ENCODE data around the gene CERS2. TPM values are rescaled to one million over a fixed set of nuclear protein-coding genes. Genes with fewer than 3 reads are reported as not detected.

CERS2 gene
- total RNA-seq, 2 experiments from 2014 or later, result 129 to 132 TPM

- TF ChIP-seq CTCF (IDR thresholded peaks at IDR 0.05), result no peak
- POLR2A ChIA-PET, result interaction anchor here (1.0 kb wide), 1 partner anchor 11 kb away, joined by 4 read pairs; the partner anchor contains the start of gene MINDY1
- no peak for DNase-seq
- no peak for ATAC-seq
- no peak overlapping the region for H3K4me3 Mint-ChIP-seq
- H3K9me3 Mint-ChIP-seq, result no peaks in the 10 kb centered on the region
- H3K36me3 Mint-ChIP-seq (ENCODE audit: low read depth), result no peaks in the 10 kb centered on the region
- no peaks in the 10 kb centered on the region for H3K27me3 Mint-ChIP-seq
- peaks cover 11% of the 10 kb centered on the region for H3K4me1 Mint-ChIP-seq (ENCODE audit: low read depth)
- CTCF ChIA-PET, result interaction anchor here (0.8 to 7.7 kb wide), 29 partner anchors 10 to 450 kb away, joined by 3 to 103 read pairs (median 4); partner anchors contain the start of genes ANXA9, CTSK, GOLPH3L and MINDY1
- intact Hi-C loops (cut with micrococcal nuclease), result no loop called here
- no peak overlapping the region for H3K27ac Mint-ChIP-seq
These were observed 20.8 kb upstream of the CERS2 start for GRCh38 chr1:150995460-150995859.

GRCh38 chr1:150994248-150994647 is 19.6 kb upstream of the CERS2 start:
- H3K27ac Mint-ChIP-seq, result no peak overlapping the region
- H3K4me3 Mint-ChIP-seq, result no peak overlapping the region
- ATAC-seq (no peak), DNase-seq (no peak)
- H3K9me3 Mint-ChIP-seq, result no peaks in the 10 kb centered on the region
- CTCF ChIA-PET, result interaction anchor here (1.8 to 7.7 kb wide), 6 partner anchors 8 to 105 kb away, joined by 6 to 103 read pairs (median 27); partner anchors contain the start of genes ANXA9 and MINDY1
- H3K27me3 Mint-ChIP-seq, result no peaks in the 10 kb centered on the region
- H3K4me1 Mint-ChIP-seq (ENCODE audit: low read depth), result peaks cover 4% of the 10 kb centered on the region
- intact Hi-C loops (cut with micrococcal nuclease), result no loop called here
- H3K36me3 Mint-ChIP-seq (ENCODE audit: low read depth), result no peaks in the 10 kb centered on the region
- POLR2A ChIA-PET, result interaction anchor here (0.8 to 1.0 kb wide), 2 partner anchors 10 to 12 kb away, joined by 3 to 4 read pairs; partner anchors contain the start of gene MINDY1
- TF ChIP-seq CTCF (IDR thresholded peaks at IDR 0.05), result no peak

GRCh38 chr1:150992626-150993025 is 18.0 kb upstream of the CERS2 start:
- ATAC-seq, result no peak
- intact Hi-C loops (cut with micrococcal nuclease), result no loop called here
- ChIA-PET CTCF (interaction anchor here (7.7 kb wide), 1 partner anchor 13 kb away, joined by 103 read pairs; the partner anchor contains the start of gene ANXA9), POLR2A (interaction anchor here (0.8 kb wide), 1 partner anchor 17 kb away, joined by 3 read pairs; no protein-coding TSS in a partner anchor)
- Mint-ChIP-seq H3K27me3 (no peaks in the 10 kb centered on the region), H3K4me1 (ENCODE audit: low read depth) (peaks cover 5% of the 10 kb centered on the region), H3K27ac (no peak overlapping the region), H3K36me3 (ENCODE audit: low read depth) (no peaks in the 10 kb centered on the region), H3K9me3 (no peaks in the 10 kb centered on the region), H3K4me3 (no peak overlapping the region)
- no peak for DNase-seq
- no peak for TF ChIP-seq CTCF (IDR thresholded peaks at IDR 0.05)

GRCh38 chr1:150987924-150988323 is 13.3 kb upstream of the CERS2 start:
- ATAC-seq (no peak), DNase-seq (no peak)
- intact Hi-C loops (cut with micrococcal nuclease), result no loop called here
- Mint-ChIP-seq H3K27ac (no peak overlapping the region), H3K9me3 (no peaks in the 10 kb centered on the region), H3K4me1 (ENCODE audit: low read depth) (peaks cover 5% of the 10 kb centered on the region), H3K4me3 (no peak overlapping the region), H3K36me3 (ENCODE audit: low read depth) (no peaks in the 10 kb centered on the region), H3K27me3 (no peaks in the 10 kb centered on the region)
- CTCF ChIA-PET, result interaction anchor here (1.5 to 4.0 kb wide), 3 partner anchors 7 to 17 kb away, joined by 4 to 40 read pairs (median 10); no protein-coding TSS in a partner anchor
- TF ChIP-seq CTCF (IDR thresholded peaks at IDR 0.05), result no peak
- POLR2A ChIA-PET, result no interaction called here

- Mint-ChIP-seq H3K36me3 (ENCODE audit: low read depth) (no peaks in the 10 kb centered on the region), H3K4me3 (no peak overlapping the region), H3K27me3 (no peaks in the 10 kb centered on the region), H3K9me3 (no peaks in the 10 kb centered on the region), H3K27ac (no peak overlapping the region), H3K4me1 (ENCODE audit: low read depth) (peaks cover 5% of the 10 kb centered on the region)
- intact Hi-C loops (cut with micrococcal nuclease), result no loop called here
- ChIA-PET CTCF (interaction anchor here (0.7 to 4.0 kb wide), 4 partner anchors 10 to 251 kb away, joined by 3 to 40 read pairs (median 7); no protein-coding TSS in a partner anchor), POLR2A (interaction anchor here (0.7 to 1.4 kb wide), 3 partner anchors 9 to 297 kb away, joined by 3 to 5 read pairs (median 3); no protein-coding TSS in a partner anchor)
- no peak for DNase-seq
- TF ChIP-seq CTCF (IDR thresholded peaks at IDR 0.05), result no peak
- ATAC-seq, result no peak
These were observed 10.7 kb upstream of the CERS2 start for GRCh38 chr1:150985179-150985825.
